Vagina (tissue), 2 donors: ENCODE results near the gene E4F1.

Experiments used
- POLR2A ChIP-seq, 2 donors: fragments of 450-650 bp; IDR thresholded peaks; one replicate each; pipeline ENCODE4 v1.6.1; 2017; ENCODE audit warnings: antibody characterized with exemption in 2 of 2, mild to moderate bottlenecking in 2 of 2, moderate library complexity in 2 of 2
- POLR2AphosphoS5 ChIP-seq, 2 donors: sonication (generic); formaldehyde crosslinking; IDR thresholded peaks; one replicate each; pipeline ENCODE4 v1.9.0; 2017; ENCODE audit warnings: antibody characterized with exemption in 2 of 2, mild to moderate bottlenecking in 2 of 2, low read depth in 1 of 2; ENCODE audit not compliant: insufficient read depth in 1 of 2
- TF ChIP-seq, protein P1 (sequence below), 3 experiments: fragments of 450-650 bp in 2 of 3; fragments of 200-600 bp in 1 of 3; sonication (generic) in 1 of 3; IDR thresholded peaks; one replicate each; pipeline ENCODE4 v1.5.1; 2017 to 2019; ENCODE audit warnings: antibody characterized with exemption in 3 of 3, mild to moderate bottlenecking in 2 of 3, moderate library complexity in 2 of 3

DNA sequence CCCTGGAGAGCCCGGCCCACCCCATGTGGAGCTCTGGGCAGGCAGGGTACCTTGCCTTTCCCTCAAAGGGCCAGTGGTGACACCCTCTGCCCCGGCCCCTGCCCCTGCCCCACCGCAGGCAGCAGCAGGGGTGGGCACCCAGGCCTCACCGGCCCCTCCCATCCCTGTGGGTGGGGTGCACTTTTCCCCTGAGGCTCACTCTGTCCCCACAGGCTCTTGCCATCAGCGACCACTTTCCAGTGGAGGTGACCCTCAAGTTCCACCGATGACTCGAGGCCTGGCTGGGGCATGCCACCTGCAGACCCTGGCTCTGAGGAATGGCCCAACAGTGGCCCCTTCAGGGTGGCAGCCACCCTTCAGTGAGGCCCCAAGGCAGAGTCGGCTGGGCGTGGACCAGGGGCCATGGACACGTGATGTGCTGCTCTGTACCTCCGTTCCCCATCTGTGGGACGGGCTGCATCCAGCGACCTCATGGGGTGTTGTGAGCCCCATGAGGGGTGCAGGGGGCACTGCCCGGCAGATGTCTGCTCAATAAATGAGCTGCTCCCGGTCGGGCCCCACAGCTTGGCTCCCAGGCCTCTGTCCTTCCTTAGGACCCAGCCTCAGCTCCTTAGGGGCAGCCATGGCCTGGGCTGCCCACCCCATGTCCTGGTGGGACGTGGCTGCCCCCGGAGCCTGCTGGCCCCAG, 14.9 kb downstream of the E4F1 start:
- TF ChIP-seq, protein P1, sequence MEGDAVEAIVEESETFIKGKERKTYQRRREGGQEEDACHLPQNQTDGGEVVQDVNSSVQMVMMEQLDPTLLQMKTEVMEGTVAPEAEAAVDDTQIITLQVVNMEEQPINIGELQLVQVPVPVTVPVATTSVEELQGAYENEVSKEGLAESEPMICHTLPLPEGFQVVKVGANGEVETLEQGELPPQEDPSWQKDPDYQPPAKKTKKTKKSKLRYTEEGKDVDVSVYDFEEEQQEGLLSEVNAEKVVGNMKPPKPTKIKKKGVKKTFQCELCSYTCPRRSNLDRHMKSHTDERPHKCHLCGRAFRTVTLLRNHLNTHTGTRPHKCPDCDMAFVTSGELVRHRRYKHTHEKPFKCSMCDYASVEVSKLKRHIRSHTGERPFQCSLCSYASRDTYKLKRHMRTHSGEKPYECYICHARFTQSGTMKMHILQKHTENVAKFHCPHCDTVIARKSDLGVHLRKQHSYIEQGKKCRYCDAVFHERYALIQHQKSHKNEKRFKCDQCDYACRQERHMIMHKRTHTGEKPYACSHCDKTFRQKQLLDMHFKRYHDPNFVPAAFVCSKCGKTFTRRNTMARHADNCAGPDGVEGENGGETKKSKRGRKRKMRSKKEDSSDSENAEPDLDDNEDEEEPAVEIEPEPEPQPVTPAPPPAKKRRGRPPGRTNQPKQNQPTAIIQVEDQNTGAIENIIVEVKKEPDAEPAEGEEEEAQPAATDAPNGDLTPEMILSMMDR (IDR thresholded peaks at IDR 0.05), result no peak
- TF ChIP-seq POLR2A (IDR thresholded peaks at IDR 0.05) (no peak), POLR2AphosphoS5 (IDR thresholded peaks at IDR 0.05; ENCODE audit: insufficient read depth in 1 of 2, low read depth in 1 of 2) (no peak)
